ENCODE results near the gene KIAA1755. TPM values are rescaled to one million over a fixed set of nuclear protein-coding genes. Genes with fewer than 3 reads are reported as not detected.

KIAA1755 gene
- polyA plus RNA-seq, 1 donor from 2014 or later = not detected

DNA sequence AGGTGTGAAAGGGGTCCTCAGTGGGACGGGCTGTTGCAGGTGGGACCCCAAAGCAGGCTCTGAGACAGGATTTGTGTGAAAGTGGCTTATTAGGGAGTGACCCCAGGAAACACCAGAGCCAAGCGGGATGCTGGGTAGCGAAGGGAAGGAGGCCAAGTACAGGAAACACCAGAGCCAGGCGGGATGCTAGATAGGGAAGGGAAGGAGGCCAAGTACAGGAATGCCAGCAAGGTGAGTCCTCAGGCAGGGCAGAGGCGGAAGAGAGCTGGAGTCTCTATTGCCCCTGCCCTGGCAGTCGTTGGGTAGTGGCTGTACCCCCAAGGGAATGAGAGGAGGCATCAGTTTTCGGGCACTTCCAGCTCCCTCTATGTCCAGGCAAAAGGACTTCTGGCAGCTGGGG is 65.0 kb downstream of the KIAA1755 start:
- Histone ChIP-seq H3K4me2 (ENCODE audit: low read length) (no peak overlapping the region), H4K20me1 (ENCODE audit: insufficient read depth) (no peaks in the 10 kb centered on the region), H3K36me3 (ENCODE audit: insufficient read depth, low read length) (no peaks in the 10 kb centered on the region), H3K79me2 (replicated peaks; ENCODE audit: insufficient read depth, low read length) (no peaks in the 10 kb centered on the region), H3K27me3 (ENCODE audit: insufficient read depth, low read depth, low read length) (no peaks in the 10 kb centered on the region), H3K9me3 (ENCODE audit: low read length) (no peaks in the 10 kb centered on the region), H3K9ac (ENCODE audit: low read length) (no peak overlapping the region), H3K27ac (ENCODE audit: low read length) (no peak overlapping the region), H3F3A (ENCODE audit: insufficient read depth, low read length, poor library complexity, severe bottlenecking) (no peaks in the 10 kb centered on the region), H3K4me3 (ENCODE audit: low read length) (no peak overlapping the region), H2AFZ (ENCODE audit: low read depth, low read length) (no peak overlapping the region), H3K9me2 (ENCODE audit: insufficient read depth, low read length) (no peaks in the 10 kb centered on the region)
- TF ChIP-seq, protein P1, sequence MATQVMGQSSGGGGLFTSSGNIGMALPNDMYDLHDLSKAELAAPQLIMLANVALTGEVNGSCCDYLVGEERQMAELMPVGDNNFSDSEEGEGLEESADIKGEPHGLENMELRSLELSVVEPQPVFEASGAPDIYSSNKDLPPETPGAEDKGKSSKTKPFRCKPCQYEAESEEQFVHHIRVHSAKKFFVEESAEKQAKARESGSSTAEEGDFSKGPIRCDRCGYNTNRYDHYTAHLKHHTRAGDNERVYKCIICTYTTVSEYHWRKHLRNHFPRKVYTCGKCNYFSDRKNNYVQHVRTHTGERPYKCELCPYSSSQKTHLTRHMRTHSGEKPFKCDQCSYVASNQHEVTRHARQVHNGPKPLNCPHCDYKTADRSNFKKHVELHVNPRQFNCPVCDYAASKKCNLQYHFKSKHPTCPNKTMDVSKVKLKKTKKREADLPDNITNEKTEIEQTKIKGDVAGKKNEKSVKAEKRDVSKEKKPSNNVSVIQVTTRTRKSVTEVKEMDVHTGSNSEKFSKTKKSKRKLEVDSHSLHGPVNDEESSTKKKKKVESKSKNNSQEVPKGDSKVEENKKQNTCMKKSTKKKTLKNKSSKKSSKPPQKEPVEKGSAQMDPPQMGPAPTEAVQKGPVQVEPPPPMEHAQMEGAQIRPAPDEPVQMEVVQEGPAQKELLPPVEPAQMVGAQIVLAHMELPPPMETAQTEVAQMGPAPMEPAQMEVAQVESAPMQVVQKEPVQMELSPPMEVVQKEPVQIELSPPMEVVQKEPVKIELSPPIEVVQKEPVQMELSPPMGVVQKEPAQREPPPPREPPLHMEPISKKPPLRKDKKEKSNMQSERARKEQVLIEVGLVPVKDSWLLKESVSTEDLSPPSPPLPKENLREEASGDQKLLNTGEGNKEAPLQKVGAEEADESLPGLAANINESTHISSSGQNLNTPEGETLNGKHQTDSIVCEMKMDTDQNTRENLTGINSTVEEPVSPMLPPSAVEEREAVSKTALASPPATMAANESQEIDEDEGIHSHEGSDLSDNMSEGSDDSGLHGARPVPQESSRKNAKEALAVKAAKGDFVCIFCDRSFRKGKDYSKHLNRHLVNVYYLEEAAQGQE (IDR thresholded peaks at IDR 0.05; ENCODE audit: borderline replicate concordance) = no peak
- TF ChIP-seq SMC3 (conservative IDR thresholded peaks at IDR 0.05; ENCODE audit: poor library complexity) = no peak
- no peak for TF ChIP-seq POLR2AphosphoS5 (IDR thresholded peaks at IDR 0.05)
- TF ChIP-seq RAD21 (conservative IDR thresholded peaks at IDR 0.05) = no peak
- TF ChIP-seq MXI1 (conservative IDR thresholded peaks at IDR 0.05; ENCODE audit: poor library complexity, severe bottlenecking) = no peak
- TF ChIP-seq TAF1 (IDR thresholded peaks at IDR 0.05; ENCODE audit: low read depth) = no peak

DNA sequence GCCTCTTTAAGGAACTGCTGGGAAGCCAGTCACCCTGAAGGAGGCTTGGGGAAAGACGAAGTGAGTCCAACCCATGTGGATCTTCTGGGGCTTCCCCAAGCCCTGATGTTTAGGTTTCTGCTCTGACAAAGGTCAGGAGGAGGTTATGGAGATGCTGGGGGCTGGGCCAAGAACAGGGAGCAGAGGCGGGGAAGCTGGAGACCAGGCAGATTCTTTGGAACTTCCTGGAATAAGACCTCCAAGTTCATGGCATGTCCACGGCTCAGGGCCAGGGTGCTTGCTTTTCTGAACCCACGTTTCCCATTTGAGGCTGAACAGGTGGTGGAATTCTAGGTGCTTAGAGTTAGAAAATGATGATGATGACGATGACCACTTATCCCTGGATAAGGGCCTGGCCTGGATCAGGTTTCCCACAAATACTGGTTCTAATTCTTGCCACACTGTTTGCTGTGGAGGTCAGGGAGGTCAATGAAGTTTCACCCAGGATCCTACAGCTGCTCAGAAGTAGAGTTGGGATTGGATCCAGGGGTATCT is 65.5 kb downstream of the KIAA1755 start:
- Histone ChIP-seq H4K20me1 (ENCODE audit: insufficient read depth) (no peaks in the 10 kb centered on the region), H3F3A (ENCODE audit: insufficient read depth, low read length, poor library complexity, severe bottlenecking) (no peaks in the 10 kb centered on the region), H3K9ac (ENCODE audit: low read length) (no peak overlapping the region), H3K4me2 (ENCODE audit: low read length) (no peak overlapping the region), H3K9me3 (ENCODE audit: low read length) (no peaks in the 10 kb centered on the region), H3K27me3 (ENCODE audit: insufficient read depth, low read depth, low read length) (no peaks in the 10 kb centered on the region), H3K27ac (ENCODE audit: low read length) (no peak overlapping the region), H3K79me2 (replicated peaks; ENCODE audit: insufficient read depth, low read length) (no peaks in the 10 kb centered on the region), H3K36me3 (ENCODE audit: insufficient read depth, low read length) (no peaks in the 10 kb centered on the region), H3K9me2 (ENCODE audit: insufficient read depth, low read length) (no peaks in the 10 kb centered on the region), H2AFZ (ENCODE audit: low read depth, low read length) (no peak overlapping the region), H3K4me3 (ENCODE audit: low read length) (no peak overlapping the region)
- TF ChIP-seq EP300 (conservative IDR thresholded peaks at IDR 0.05; ENCODE audit: poor library complexity, severe bottlenecking) (no peak), POLR2AphosphoS5 (IDR thresholded peaks at IDR 0.05) (no peak), MXI1 (conservative IDR thresholded peaks at IDR 0.05; ENCODE audit: poor library complexity, severe bottlenecking) (no peak), RAD21 (conservative IDR thresholded peaks at IDR 0.05) (no peak), TAF1 (IDR thresholded peaks at IDR 0.05; ENCODE audit: low read depth) (no peak), EZH2 (IDR thresholded peaks at IDR 0.05; ENCODE audit: borderline replicate concordance, insufficient read depth, low read length, poor library complexity, severe bottlenecking) (no peak), SMC3 (conservative IDR thresholded peaks at IDR 0.05; ENCODE audit: poor library complexity) (no peak)
- TF ChIP-seq, protein P2, sequence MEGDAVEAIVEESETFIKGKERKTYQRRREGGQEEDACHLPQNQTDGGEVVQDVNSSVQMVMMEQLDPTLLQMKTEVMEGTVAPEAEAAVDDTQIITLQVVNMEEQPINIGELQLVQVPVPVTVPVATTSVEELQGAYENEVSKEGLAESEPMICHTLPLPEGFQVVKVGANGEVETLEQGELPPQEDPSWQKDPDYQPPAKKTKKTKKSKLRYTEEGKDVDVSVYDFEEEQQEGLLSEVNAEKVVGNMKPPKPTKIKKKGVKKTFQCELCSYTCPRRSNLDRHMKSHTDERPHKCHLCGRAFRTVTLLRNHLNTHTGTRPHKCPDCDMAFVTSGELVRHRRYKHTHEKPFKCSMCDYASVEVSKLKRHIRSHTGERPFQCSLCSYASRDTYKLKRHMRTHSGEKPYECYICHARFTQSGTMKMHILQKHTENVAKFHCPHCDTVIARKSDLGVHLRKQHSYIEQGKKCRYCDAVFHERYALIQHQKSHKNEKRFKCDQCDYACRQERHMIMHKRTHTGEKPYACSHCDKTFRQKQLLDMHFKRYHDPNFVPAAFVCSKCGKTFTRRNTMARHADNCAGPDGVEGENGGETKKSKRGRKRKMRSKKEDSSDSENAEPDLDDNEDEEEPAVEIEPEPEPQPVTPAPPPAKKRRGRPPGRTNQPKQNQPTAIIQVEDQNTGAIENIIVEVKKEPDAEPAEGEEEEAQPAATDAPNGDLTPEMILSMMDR (IDR thresholded peaks at IDR 0.05; ENCODE audit: poor library complexity, severe bottlenecking) = no peak
- TF ChIP-seq, protein P1 (IDR thresholded peaks at IDR 0.05; ENCODE audit: borderline replicate concordance) = no peak

All from neural cell (in vitro differentiated cells).